Activated CD8-positive, alpha-beta memory T cell treated with anti-CD3 and anti-CD28 coated beads for 36 hours (primary cell): ENCODE data around the gene IL21R. TPM values are rescaled to one million over a fixed set of nuclear protein-coding genes. Genes with fewer than 3 reads are reported as not detected.
"Not testable (repeated sequence)": the region's sequence is repeated elsewhere in the genome, so short reads cannot be mapped to it uniquely, and the experiment has no call there.

Experiments used
- CTCF ChIA-PET: fragments of 350-600 bp; sonication (Branson Sonifier 250); formaldehyde crosslinking; loops from one replicate; lab custom pipeline; 2021; ENCODE audit warnings: antibody characterized with exemption; lab: Charles Lee
- POLR2A ChIA-PET: fragments of 350-600 bp; sonication (Branson Sonifier 250); formaldehyde crosslinking; loops from one replicate; lab custom pipeline; 2021; ENCODE audit warnings: antibody characterized with exemption; lab: Charles Lee
- total RNA-seq, 2 experiments: library from RNA; stranded (reverse); gene quantifications; one replicate each; pipeline ENCODE4 v1.2.3, GENCODE V29; 2021

The IL21R gene
- total RNA-seq, 2 experiments from 2014 or later, result 85.4 to 86.4 TPM

DNA sequence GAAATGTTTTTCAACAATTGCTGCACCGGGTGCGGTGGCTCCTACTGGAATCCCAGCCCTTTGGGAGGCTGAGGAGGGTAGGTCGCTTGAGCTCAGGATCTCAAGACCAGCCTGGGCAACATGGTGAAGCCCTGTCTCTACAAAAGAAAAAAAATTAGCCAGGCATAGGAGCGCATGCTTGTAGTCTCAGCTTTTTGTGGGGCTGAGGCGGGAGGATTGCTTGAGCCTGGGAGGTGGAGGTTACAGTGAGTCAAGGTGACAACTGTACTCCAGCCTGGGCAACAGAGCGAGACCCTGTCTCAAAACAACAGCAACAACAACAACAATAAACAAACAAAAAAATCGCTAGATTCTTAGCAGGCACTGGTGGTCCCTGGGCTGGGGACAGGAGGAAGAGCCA, 28.5 kb downstream of the IL21R start:
- POLR2A ChIA-PET, result no interaction called here
- CTCF ChIA-PET, result interaction anchor here (0.6 to 1.2 kb wide), 2 partner anchors 25 to 78 kb away, joined by 3 read pairs; no protein-coding TSS in a partner anchor

DNA sequence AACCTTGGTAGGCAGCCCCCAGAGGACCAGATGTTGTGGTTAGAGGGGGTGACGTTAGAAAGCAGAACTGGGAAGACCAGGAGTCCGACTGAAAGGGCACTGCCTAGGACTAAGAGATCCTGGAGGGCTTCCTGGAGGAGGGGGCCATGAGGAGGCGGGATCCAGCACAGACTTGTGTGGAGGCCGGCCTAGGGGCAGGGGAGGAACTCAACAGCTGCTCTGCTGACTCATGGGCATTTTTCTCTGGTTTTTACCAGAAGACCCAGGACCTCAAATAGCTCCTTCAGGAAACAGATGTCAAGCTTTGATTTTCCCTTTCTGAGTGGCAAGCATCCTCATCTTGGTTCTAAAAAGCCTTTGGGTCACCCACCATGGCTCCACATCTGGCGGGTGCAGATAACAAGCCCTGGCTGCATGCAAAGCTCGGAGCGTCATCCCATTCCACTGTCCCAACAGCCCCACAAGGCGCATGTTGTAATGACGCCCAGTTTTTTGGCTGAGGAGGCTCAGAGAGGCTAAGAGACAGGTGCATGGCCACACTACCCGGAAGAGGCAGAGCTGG, 29.0 kb downstream of the IL21R start:
- POLR2A ChIA-PET, result no interaction called here
- CTCF ChIA-PET, result interaction anchor here (0.6 to 1.2 kb wide), 2 partner anchors 26 to 79 kb away, joined by 3 read pairs; no protein-coding TSS in a partner anchor

- CTCF ChIA-PET, result no interaction called here
- POLR2A ChIA-PET, result no interaction called here
Observed at GRCh38 chr16:27431773-27432532, 30.0 kb downstream of the IL21R start.

GRCh38 chr16:27432558-27432957, 30.6 kb downstream of the IL21R start:
- POLR2A ChIA-PET, result no interaction called here
- CTCF ChIA-PET, result no interaction called here

DNA sequence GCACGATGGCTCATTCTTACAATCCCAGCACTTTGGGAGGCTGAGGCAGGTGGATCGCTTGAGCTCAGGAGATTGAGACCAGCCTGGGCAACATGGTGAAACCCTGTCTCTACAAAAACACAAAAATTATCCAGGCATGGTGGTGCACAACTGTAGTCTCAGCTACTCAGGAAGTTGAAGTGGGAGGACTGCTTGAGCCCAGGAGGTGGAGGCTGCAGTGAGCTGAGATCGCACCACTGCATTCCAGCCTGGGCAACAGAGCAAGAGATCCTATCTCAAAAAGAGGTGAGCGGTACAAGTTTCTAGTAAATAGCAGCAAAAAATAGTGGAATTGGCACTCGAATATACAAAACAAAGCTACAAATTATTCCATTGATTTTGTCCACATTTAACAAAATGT, 31.2 kb downstream of the IL21R start:
- POLR2A ChIA-PET, result interaction anchor here (0.9 kb wide), 1 partner anchor 11 kb away, joined by 6 read pairs; no protein-coding TSS in a partner anchor
- CTCF ChIA-PET, result not testable (repeated sequence)

DNA sequence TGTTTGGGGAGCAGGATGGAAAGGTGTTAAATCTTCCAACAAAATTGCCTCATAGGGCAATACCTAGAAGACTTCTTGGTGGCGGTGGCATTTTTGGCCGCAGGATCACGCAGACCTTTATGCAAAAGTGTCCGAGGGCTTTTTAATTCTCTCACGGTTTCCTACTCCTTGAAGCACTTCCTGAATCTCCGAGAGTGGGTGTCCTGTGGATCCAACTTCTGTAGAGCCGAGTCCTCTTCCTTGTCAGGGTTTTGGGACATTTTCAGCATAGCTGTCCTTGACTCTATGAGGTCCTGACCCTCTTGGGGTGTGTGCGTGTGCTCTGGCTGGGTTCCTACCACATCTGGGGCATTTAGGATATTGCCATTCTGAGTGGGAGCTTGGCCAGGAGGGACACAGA, 31.7 kb downstream of the IL21R start:
- ChIA-PET CTCF (no interaction called here), POLR2A (interaction anchor here (0.9 kb wide), 1 partner anchor 11 kb away, joined by 6 read pairs; no protein-coding TSS in a partner anchor)

- POLR2A ChIA-PET, result interaction anchor here (0.9 to 1.0 kb wide), 2 partner anchors 10 to 16 kb away, joined by 6 read pairs; no protein-coding TSS in a partner anchor
- CTCF ChIA-PET, result no interaction called here
Observed at GRCh38 chr16:27434141-27435051, 32.4 kb downstream of the IL21R start.

DNA sequence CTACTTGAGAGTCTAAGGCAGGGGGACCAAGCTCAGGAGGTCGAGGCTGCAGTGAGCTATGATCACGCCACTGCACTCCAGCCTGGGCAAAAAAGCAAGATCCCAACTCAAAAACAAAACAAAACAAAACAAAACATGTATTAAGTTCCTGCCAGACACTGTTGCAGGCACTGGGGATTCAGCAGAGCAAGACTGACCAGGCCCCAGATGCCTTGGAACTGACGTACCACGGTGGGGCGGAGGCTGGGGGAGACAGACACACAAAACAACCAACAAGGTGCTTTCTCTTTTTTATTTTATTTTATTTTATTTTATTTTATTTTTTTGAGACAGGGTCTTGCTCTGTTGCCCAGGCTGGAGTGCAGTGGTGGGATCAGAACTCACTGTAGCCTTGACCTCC, 33.2 kb downstream of the IL21R start:
- POLR2A ChIA-PET, result interaction anchor here (1.0 kb wide), 1 partner anchor 15 kb away, joined by 6 read pairs; no protein-coding TSS in a partner anchor
- CTCF ChIA-PET, result not testable (repeated sequence)

DNA sequence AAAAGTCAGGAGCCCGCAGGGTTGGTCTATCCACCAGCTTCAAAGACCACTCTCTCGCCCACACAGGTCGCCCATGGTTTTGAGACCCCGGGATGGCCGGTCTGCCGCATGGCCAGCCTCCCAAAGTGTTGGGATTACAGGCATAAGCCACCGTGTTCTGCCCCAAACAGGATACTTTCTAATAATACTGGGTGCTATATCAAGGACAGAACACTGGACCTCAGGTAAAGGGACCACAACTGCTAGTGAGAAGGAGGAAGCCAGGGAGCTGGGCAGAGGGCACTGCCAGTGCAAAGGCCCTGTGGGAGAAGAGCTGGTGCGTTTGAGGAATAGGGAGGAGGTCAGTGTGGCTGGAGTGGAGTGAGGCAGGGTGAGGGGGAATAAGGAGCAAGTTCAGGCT, 34.1 kb downstream of the IL21R start:
- POLR2A ChIA-PET, result no interaction called here
- CTCF ChIA-PET, result no interaction called here

DNA sequence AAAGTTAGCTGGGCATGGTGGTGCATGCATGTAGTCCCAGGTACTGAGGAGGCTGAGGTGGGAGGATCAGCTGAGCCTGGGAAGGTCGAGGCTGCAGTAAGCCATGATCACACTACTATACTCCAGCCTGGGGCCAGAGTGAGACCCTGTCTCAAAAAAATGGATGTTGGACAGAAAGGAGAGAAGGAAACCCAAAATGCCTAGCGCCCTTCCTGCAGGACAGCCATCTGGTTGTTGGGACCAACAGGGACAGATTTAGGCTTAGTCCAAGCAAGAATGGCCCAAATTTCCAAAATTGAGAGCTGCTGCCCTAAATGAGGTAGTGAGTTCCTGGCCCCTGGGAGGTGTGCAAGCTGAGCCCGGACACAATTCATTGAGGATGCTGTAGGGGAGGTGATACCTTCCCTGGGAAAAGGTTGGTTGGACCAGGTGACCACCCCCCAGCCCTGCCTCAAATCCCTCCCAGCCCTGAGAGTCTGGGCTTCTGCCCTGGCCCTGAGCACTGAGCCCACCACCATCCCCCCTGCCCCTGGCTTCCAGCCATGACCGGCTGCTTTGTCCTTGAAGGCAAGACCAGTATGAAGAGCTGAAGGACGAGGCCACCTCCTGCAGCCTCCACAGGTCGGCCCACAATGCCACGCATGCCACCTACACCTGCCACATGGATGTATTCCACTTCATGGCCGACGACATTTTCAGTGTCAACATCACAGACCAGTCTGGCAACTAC, 35.1 kb downstream of the IL21R start:
- CTCF ChIA-PET, result interaction anchor here (1.5 kb wide), 1 partner anchor 9 kb away, joined by 4 read pairs; no protein-coding TSS in a partner anchor
- POLR2A ChIA-PET, result no interaction called here

- ChIA-PET POLR2A (no interaction called here), CTCF (interaction anchor here (1.5 kb wide), 1 partner anchor 9 kb away, joined by 4 read pairs; no protein-coding TSS in a partner anchor)
Observed at GRCh38 chr16:27437946-27438345, 36.0 kb downstream of the IL21R start.

GRCh38 chr16:27439271-27440018, 37.5 kb downstream of the IL21R start:
- CTCF ChIA-PET, result no interaction called here

GRCh38 chr16:27441276-27441675, 39.3 kb downstream of the IL21R start:
- ChIA-PET POLR2A (no interaction called here), CTCF (no interaction called here)

More at GRCh38 chr16:27439271-27440018, 37.5 kb downstream of the IL21R start:
- POLR2A ChIA-PET, result no interaction called here

DNA sequence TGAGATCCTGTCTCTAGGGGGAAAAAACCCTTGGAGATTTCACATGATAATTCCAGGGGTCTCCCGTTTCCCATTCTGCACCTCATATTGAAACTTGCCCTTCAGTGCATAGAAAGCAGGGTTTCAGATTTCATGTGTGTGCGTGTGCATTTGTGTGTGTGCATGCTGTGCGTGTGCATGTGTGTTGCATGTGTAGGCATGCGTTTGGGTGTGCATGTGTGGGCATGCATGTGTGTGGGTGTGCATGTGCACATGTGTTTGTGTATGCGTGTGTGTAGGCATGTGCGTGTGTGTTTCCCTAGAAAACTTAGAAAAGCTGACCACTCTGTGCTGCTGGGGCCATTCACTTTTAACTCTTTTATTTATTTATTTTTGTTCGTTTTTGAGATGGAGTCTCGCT, 40.0 kb downstream of the IL21R start:
- CTCF ChIA-PET, result no interaction called here
- POLR2A ChIA-PET, result no interaction called here

- POLR2A ChIA-PET, result interaction anchor here (1.4 kb wide), 1 partner anchor 10 kb away, joined by 6 read pairs; no protein-coding TSS in a partner anchor
- CTCF ChIA-PET, result interaction anchor here (0.9 kb wide), 1 partner anchor 289 kb away, joined by 4 read pairs; no protein-coding TSS in a partner anchor
Observed at GRCh38 chr16:27444015-27444414, 42.0 kb downstream of the IL21R start.

DNA sequence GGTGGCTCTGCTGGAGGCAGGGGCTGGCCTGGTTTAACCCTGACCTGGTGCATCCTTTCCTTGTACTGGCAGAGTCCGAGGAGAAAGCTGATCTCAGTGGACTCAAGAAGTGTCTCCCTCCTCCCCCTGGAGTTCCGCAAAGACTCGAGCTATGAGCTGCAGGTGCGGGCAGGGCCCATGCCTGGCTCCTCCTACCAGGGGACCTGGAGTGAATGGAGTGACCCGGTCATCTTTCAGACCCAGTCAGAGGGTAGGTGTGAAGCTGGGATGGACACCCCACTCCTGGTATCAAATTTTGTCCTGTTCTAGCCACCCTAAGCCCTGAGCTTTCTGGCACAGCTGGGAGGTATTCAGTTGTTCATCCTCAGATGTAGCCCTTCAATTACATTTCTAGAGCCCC, 42.5 kb downstream of the IL21R start:
- ChIA-PET POLR2A (interaction anchor here (1.4 kb wide), 1 partner anchor 11 kb away, joined by 6 read pairs; no protein-coding TSS in a partner anchor), CTCF (interaction anchor here (0.9 to 1.8 kb wide), 2 partner anchors 41 to 289 kb away, joined by 4 to 6 read pairs; no protein-coding TSS in a partner anchor)

DNA sequence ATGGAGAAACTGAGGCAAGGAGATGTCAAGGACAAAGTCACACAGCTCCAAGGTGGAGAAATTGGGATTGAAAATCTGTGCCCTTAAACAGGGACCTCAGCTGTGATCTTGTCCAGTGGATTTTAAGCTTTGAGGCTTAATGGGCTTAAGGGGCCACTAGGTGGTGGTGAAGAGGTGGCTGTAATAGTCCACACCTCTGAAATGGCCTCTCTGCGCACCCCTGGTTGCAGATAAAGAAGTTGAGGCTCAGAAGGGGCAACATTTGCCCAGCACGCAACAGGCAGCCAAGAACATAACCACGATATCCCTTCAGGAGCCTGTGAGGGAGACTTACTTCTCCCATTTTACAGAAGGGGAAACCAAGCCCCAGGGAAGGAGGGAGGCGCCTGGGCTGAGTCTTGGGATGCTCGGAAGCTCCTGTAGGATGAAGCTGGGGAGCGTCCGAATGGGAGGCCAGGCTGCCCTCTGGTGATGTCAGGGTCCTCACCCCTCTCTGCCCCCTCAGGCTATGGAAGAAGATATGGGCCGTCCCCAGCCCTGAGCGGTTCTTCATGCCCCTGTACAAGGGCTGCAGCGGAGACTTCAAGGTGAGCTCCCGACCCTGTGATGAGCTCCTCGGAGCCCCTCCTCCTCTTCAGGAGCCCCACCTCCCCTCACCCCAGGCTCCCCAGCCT, 43.7 kb downstream of the IL21R start:
- POLR2A ChIA-PET, result interaction anchor here (1.6 kb wide), 1 partner anchor 40 kb away, joined by 6 read pairs; no protein-coding TSS in a partner anchor
- CTCF ChIA-PET, result interaction anchor here (1.6 to 1.8 kb wide), 2 partner anchors 8 to 42 kb away, joined by 4 to 6 read pairs; no protein-coding TSS in a partner anchor
